Fibroblast of peridontal ligament (primary cell): ENCODE results near the gene PPP2CA.
"Not testable (repeated sequence)": the region's sequence is repeated elsewhere in the genome, so short reads cannot be mapped to it uniquely, and the experiment has no call there.

ENCODE experiments used
- DNase-seq: peaks from one replicate; pipeline ENCODE4 v3.0.0-alpha.2; 2010; ENCODE audit errors: extremely low read depth

The PPP2CA gene

GRCh38 chr5:134225780-134226440 is at the start of gene PPP2CA:
Gene PPP2CA (minus strand): TSS chr5:134226073. CDS start chr5:134225861, 212 bp downstream.
- DNase-seq, result peak; percentile 99

- DNase-seq, result no peak
Measured at GRCh38 chr5:134273642-134274395, 47.9 kb upstream of the PPP2CA start.

GRCh38 chr5:134271059-134271458 is 45.2 kb upstream of the PPP2CA start:
- no peak for DNase-seq

- no peak for DNase-seq
Measured at GRCh38 chr5:134268919-134269318, 43.0 kb upstream of the PPP2CA start.

GRCh38 chr5:134268019-134268601 is 42.2 kb upstream of the PPP2CA start:
- DNase-seq, result no peak

- DNase-seq, result peak; percentile 38
Measured at GRCh38 chr5:134267366-134268018, 41.6 kb upstream of the PPP2CA start.

- no peak for DNase-seq
Measured at GRCh38 chr5:134263801-134264200, 37.9 kb upstream of the PPP2CA start.

GRCh38 chr5:134262629-134263028 is 36.8 kb upstream of the PPP2CA start:
- not testable (repeated sequence) for DNase-seq

GRCh38 chr5:134258896-134259295 is 33.0 kb upstream of the PPP2CA start:
- DNase-seq, result no peak

- DNase-seq, result no peak
Measured at GRCh38 chr5:134257176-134257575, 31.3 kb upstream of the PPP2CA start.

- peak; percentile 44 for DNase-seq
Measured at GRCh38 chr5:134255418-134256150, 29.7 kb upstream of the PPP2CA start.

- DNase-seq, result not testable (repeated sequence)
Measured at GRCh38 chr5:134253368-134254153, 27.7 kb upstream of the PPP2CA start.

- DNase-seq, result peak; percentile 72
Measured at GRCh38 chr5:134252671-134253070, 26.8 kb upstream of the PPP2CA start.

- peak; percentile 37 for DNase-seq
Measured at GRCh38 chr5:134250949-134251348, 25.1 kb upstream of the PPP2CA start.

GRCh38 chr5:134249469-134250379 is 23.9 kb upstream of the PPP2CA start:
- peak; percentile 39 for DNase-seq

- DNase-seq, result no peak
Measured at GRCh38 chr5:134248256-134248655, 22.4 kb upstream of the PPP2CA start.

- peak; percentile 93 for DNase-seq
Measured at GRCh38 chr5:134247428-134248224, 21.8 kb upstream of the PPP2CA start.

GRCh38 chr5:134246771-134247427 is 21.0 kb upstream of the PPP2CA start:
- no peak for DNase-seq
